Neural progenitor cell (in vitro differentiated cells): Measurements from ENCODE around the gene TTLL9. TPM values are rescaled to one million over a fixed set of nuclear protein-coding genes. Genes with fewer than 3 reads are reported as not detected.
A peak's percentile ranks its signal among the peaks of the same experiment; 100 is the strongest.

ENCODE experiments used
- DNase-seq: peaks from one replicate; pipeline ENCODE4 v3.0.0-alpha.2; 2016; ENCODE audit warnings: low spot score
- H2AFZ ChIP-seq: fragments of 200-600 bp; sonication (generic); replicated peaks from 2 replicates; pipeline ENCODE4 v1.6.1; 2016; ENCODE audit warnings: antibody characterized with exemption
- H3F3A ChIP-seq: fragments of 200-600 bp; sonication (generic); 2 replicates; pipeline ENCODE4 v1.6.1; 2016; ENCODE audit warnings: antibody characterized with exemption, low read depth
- H3K27ac ChIP-seq: fragments of 200-600 bp; sonication (generic); 2 replicates; pipeline ENCODE4 v1.5.1; 2016; ENCODE audit warnings: mild to moderate bottlenecking
- H3K27me3 ChIP-seq: fragments of 200-600 bp; sonication (generic); 2 replicates; pipeline ENCODE4 v1.6.1; 2016; ENCODE audit warnings: mild to moderate bottlenecking, moderate library complexity
- H3K36me3 ChIP-seq: fragments of 200-600 bp; sonication (generic); 2 replicates; pipeline ENCODE4 v1.5.1; 2016
- H3K4me1 ChIP-seq: fragments of 200-600 bp; sonication (generic); 2 replicates; pipeline ENCODE4 v1.6.1; 2016; ENCODE audit warnings: mixed run types
- H3K4me2 ChIP-seq: fragments of 200-600 bp; sonication (generic); 2 replicates; pipeline ENCODE4 v1.6.1; 2016
- H3K4me3 ChIP-seq: fragments of 200-600 bp; sonication (generic); 2 replicates; pipeline ENCODE4 v1.5.1; 2016
- H3K79me2 ChIP-seq: fragments of 200-600 bp; sonication (generic); 2 replicates; pipeline ENCODE4 v1.6.1; 2016; ENCODE audit warnings: low read depth
- H3K9ac ChIP-seq: fragments of 200-600 bp; sonication (generic); 2 replicates; pipeline ENCODE4 v1.6.1; 2016
- H3K9me3 ChIP-seq: fragments of 200-600 bp; sonication (generic); 2 replicates; pipeline ENCODE4 v1.5.1; 2016; ENCODE audit warnings: low read depth
- H4K20me1 ChIP-seq: fragments of 200-600 bp; sonication (generic); 2 replicates; pipeline ENCODE4 v1.6.1; 2016; ENCODE audit warnings: low read depth
- H3K27ac Mint-ChIP-seq: 3 replicates; pipeline ENCODE4 v1.8.0; 2021; ENCODE audit warnings: mixed read lengths
- H3K27me3 Mint-ChIP-seq: 2 replicates; pipeline ENCODE4 v1.8.0; 2022; ENCODE audit warnings: low read depth, mild to moderate bottlenecking, inconsistent platforms, moderate library complexity, mixed read lengths; ENCODE audit not compliant: insufficient read depth
- H3K36me3 Mint-ChIP-seq: 3 replicates; pipeline ENCODE4 v1.8.0; 2021; ENCODE audit warnings: mixed read lengths
- H3K4me1 Mint-ChIP-seq: 3 replicates; pipeline ENCODE4 v1.8.0; 2021; ENCODE audit warnings: mixed read lengths
- H3K4me3 Mint-ChIP-seq: 3 replicates; pipeline ENCODE4 v1.8.0; 2021; ENCODE audit warnings: mild to moderate bottlenecking, moderate library complexity, mixed read lengths
- H3K9me3 Mint-ChIP-seq: 3 replicates; pipeline ENCODE4 v1.8.0; 2020; ENCODE audit warnings: mixed read lengths
- CTCF ChIP-seq: fragments of 200-600 bp; sonication (generic); IDR thresholded peaks from 2 replicates; pipeline ENCODE4 v1.5.1; 2017; ENCODE audit warnings: antibody characterized with exemption, mild to moderate bottlenecking
- EZH2 ChIP-seq: fragments of 200-600 bp; sonication (generic); IDR thresholded peaks from 2 replicates; pipeline ENCODE4 v1.6.1; 2017; ENCODE audit warnings: antibody characterized with exemption, mild to moderate bottlenecking, moderate library complexity
- EZH2phosphoT487 ChIP-seq: fragments of 200-600 bp; sonication (generic); IDR thresholded peaks from 2 replicates; pipeline ENCODE4 v1.6.1; 2017; ENCODE audit warnings: antibody characterized with exemption
- total RNA-seq: library from RNA; depleted of rRNA; stranded (reverse); fragments of >200 nt; gene quantifications from 2 replicates; pipeline ENCODE4 v1.2.3, GENCODE V29; 2015; ENCODE audit warnings: low replicate concordance

The TTLL9 gene
- total RNA-seq, 1 donor from 2014 or later = not detected

GRCh38 chr20:31822421-31823330, 47.8 kb upstream of the TTLL9 start:
- Histone ChIP-seq H3K27me3 (no peaks in the 10 kb centered on the region), H3K79me2 (no peaks in the 10 kb centered on the region), H3K9ac (no peak overlapping the region), H3K4me1 (no peaks in the 10 kb centered on the region), H3K4me2 (peak overlapping the region; percentile 58), H4K20me1 (no peaks in the 10 kb centered on the region), H3K27ac (no peak overlapping the region), H3K36me3 (no peaks in the 10 kb centered on the region), H2AFZ (peak overlapping the region; percentile 78), H3K4me3 (no peak overlapping the region), H3F3A (no peaks in the 10 kb centered on the region), H3K9me3 (no peaks in the 10 kb centered on the region)
- Mint-ChIP-seq H3K27me3 (no peaks in the 10 kb centered on the region), H3K4me1 (peaks cover 14% of the 10 kb centered on the region), H3K27ac (no peak overlapping the region), H3K36me3 (no peaks in the 10 kb centered on the region), H3K9me3 (no peaks in the 10 kb centered on the region), H3K4me3 (peak overlapping the region; percentile 69)
- TF ChIP-seq EZH2 (peak; percentile 33), EZH2phosphoT487 (no peak), CTCF (peak; percentile 100)
- peak; percentile 89 for DNase-seq

GRCh38 chr20:31823360-31824124, 46.9 kb upstream of the TTLL9 start:
- H3K9ac ChIP-seq = no peak overlapping the region
- Mint-ChIP-seq H3K27ac (no peak overlapping the region), H3K4me3 (no peak overlapping the region), H3K9me3 (no peaks in the 10 kb centered on the region), H3K36me3 (no peaks in the 10 kb centered on the region), H3K4me1 (peaks cover 14% of the 10 kb centered on the region), H3K27me3 (peaks cover 3% of the 10 kb centered on the region)
- H3K79me2 ChIP-seq = no peaks in the 10 kb centered on the region
- no peak overlapping the region for H3K27ac ChIP-seq
- H2AFZ ChIP-seq = no peak overlapping the region
- H3K27me3 ChIP-seq = no peaks in the 10 kb centered on the region
- H3K4me1 ChIP-seq = no peaks in the 10 kb centered on the region
- no peaks in the 10 kb centered on the region for H3K36me3 ChIP-seq
- no peaks in the 10 kb centered on the region for H3F3A ChIP-seq
- no peak for DNase-seq
- H3K9me3 ChIP-seq = no peaks in the 10 kb centered on the region
- no peak overlapping the region for H3K4me3 ChIP-seq
- TF ChIP-seq EZH2 (no peak), CTCF (no peak), EZH2phosphoT487 (no peak)
- H4K20me1 ChIP-seq = no peaks in the 10 kb centered on the region
- H3K4me2 ChIP-seq = no peak overlapping the region

GRCh38 chr20:31824125-31824485, 46.3 kb upstream of the TTLL9 start:
- H3K79me2 ChIP-seq = no peaks in the 10 kb centered on the region
- H2AFZ ChIP-seq = no peak overlapping the region
- Mint-ChIP-seq H3K4me3 (no peak overlapping the region), H3K9me3 (no peaks in the 10 kb centered on the region), H3K27ac (no peak overlapping the region), H3K4me1 (peaks cover 14% of the 10 kb centered on the region), H3K27me3 (peaks cover 3% of the 10 kb centered on the region), H3K36me3 (no peaks in the 10 kb centered on the region)
- H3K27ac ChIP-seq = no peak overlapping the region
- no peak for TF ChIP-seq CTCF
- TF ChIP-seq EZH2phosphoT487 = no peak
- TF ChIP-seq EZH2 = no peak
- H3F3A ChIP-seq = no peaks in the 10 kb centered on the region
- no peak for DNase-seq
- H3K4me2 ChIP-seq = no peak overlapping the region
- H3K4me1 ChIP-seq = no peaks in the 10 kb centered on the region
- no peaks in the 10 kb centered on the region for H3K9me3 ChIP-seq
- no peaks in the 10 kb centered on the region for H3K36me3 ChIP-seq
- no peak overlapping the region for H3K9ac ChIP-seq
- no peaks in the 10 kb centered on the region for H3K27me3 ChIP-seq
- H4K20me1 ChIP-seq = no peaks in the 10 kb centered on the region
- no peak overlapping the region for H3K4me3 ChIP-seq
